ENCODE data around the gene KCNC4.

Gene KCNC4

GRCh38 chr1:110209715-110210603 lies at the start of gene KCNC4:
Gene KCNC4, plus strand, starts transcription at chr1:110210314. Its CDS starts 1,186 bp downstream, at chr1:110211500.
- peak; percentile 84 to 93 (median 90) for DNase-seq

DNA sequence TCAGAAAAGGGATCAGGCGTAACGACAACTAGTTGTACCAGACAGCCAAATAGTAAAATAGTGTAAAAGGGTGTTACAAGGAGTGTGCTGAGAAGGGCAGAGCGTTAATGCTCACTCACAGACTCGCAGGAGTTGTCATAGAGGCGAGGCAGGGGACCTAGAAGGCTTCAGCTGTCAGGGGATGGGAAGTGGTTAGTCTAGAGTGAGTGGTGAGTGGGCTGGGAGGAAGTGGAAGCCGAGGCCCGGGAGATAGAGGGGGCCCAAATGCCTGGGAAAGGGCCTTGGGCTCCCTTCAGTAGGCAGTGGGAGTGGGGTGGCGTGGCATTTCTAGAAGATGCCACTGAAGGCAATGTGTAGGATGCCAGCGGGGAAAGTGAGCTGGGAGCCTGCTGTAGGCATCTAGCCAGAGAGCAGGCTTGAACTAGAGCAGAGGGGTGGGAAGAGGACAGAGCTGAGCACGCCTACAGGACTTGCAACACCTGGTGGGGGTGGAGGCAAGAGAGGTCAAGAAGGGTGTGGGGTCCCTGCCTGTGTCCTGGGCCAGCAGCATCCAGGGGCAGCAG lies 49.5 kb upstream of the KCNC4 start:
- DNase-seq = peak in 2 of 3 donors; percentile 20 to 22

DNA sequence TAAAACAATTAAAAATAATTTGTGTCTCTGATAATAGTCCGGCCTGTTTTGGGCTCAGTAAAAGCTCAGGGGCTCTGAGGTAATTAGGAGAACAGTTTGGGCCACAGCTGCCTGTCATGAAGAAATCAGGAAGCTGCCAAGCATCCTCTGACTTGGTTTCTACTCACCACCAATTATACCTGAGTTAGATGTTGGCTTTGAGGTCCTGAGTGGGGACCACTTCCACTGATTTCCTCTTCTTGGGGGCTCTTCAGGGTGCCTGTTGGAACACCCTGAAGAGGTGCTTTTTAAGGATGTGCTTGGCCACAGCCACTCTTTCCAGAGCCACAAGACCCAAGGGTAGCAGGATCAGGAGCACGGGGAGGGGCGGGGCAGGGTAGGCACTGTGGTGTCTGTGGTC lies 48.9 kb upstream of the KCNC4 start:
- DNase-seq = no peak

DNA sequence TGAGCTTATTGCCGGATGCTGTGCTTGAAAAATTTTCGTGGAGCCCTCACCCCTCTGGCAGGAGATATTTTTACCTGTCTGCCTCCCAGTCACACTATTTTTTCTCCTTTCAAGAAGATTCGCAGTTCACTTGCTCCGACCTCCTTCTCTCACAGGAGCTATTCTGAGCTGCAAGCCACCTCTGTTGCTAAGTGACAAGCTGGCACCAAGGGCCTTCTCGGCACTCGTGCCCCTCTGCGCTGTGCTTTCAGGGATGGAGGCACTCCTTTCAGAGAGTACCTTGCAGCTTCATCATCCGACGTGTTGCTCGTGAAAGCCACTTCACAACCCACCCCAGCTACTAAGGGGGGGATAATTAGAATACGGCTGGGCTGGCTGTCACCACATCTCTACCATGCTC lies 48.3 kb upstream of the KCNC4 start:
- no peak for DNase-seq

DNA sequence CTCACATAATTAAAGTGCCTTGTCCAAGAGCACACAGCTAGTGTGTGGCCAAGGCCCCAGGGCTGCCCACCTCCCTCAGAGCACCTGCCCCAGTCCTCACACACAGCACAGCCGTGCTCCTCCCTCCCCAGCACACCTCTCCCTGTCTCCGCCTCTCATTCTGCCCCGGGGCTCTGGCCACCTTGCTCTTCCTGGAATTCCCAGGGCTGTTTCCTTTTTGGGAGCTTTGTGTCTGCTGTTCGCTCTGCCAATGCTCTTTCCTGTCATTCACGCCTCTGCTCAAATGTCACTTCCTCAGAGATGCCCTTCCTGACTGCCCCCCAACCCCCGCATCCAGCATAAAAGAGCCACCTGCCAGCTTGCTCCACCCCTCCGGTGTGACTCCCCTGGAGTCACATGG lies 46.5 kb upstream of the KCNC4 start:
- no peak for DNase-seq

GRCh38 chr1:110164725-110165350 lies 45.3 kb upstream of the KCNC4 start:
- DNase-seq = no peak

- no peak for DNase-seq
Measured at GRCh38 chr1:110165761-110166231, 44.3 kb upstream of the KCNC4 start.

- DNase-seq = no peak
Measured at GRCh38 chr1:110166861-110167260, 43.3 kb upstream of the KCNC4 start.

- no peak for DNase-seq
Measured at GRCh38 chr1:110170766-110171733, 39.1 kb upstream of the KCNC4 start.

DNA sequence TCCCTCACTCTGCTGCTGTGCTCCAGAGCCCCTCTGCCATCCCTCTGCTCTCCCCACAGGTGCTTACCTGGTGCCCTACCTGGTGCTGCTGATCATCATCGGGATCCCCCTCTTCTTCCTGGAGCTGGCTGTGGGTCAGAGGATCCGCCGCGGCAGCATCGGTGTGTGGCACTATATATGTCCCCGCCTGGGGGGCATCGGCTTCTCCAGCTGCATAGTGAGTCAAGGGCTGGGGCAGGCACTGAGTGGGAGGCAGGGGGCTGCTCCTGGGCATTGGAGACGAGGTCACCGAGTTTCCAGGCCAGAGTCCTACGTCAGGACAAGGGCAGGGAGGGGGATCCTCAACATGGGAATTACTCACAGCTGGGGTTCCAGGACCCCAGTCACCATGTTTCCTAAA lies 38.1 kb upstream of the KCNC4 start:
- DNase-seq = no peak

DNA sequence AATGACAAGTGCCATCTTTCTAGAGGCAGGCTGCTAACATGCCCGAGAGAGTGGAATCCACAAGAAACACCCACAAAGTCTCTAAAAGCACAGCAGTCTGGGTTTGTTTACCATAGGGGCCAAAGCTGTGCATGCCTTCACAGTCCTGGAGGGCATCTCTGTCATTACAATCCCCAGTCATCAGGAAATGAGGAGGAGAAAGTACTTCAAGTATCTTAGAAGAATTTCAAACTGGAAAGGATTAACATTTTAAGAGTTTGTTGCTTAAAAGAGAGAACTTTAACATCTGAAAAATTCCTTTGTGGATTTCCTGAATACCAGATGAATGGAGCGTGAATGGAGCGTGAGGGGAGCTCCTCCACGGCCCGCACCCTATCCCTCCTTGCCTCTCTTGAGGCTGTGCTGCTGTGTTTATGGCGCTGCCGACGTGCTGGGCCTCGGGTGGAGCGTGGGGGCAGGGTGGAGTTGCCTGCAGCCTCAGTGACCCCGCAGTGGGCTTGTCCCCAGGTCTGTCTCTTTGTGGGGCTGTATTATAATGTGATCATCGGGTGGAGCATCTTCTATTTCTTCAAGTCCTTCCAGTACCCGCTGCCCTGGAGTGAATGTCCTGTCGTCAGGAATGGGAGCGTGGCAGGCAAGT lies 36.5 kb upstream of the KCNC4 start:
- no peak for DNase-seq

- DNase-seq = no peak
Measured at GRCh38 chr1:110174961-110175360, 35.2 kb upstream of the KCNC4 start.

GRCh38 chr1:110176299-110176956 lies 33.7 kb upstream of the KCNC4 start:
- DNase-seq = peak; percentile 30 to 38 (median 30)

- DNase-seq = no peak
Measured at GRCh38 chr1:110177775-110178174, 32.3 kb upstream of the KCNC4 start.

DNA sequence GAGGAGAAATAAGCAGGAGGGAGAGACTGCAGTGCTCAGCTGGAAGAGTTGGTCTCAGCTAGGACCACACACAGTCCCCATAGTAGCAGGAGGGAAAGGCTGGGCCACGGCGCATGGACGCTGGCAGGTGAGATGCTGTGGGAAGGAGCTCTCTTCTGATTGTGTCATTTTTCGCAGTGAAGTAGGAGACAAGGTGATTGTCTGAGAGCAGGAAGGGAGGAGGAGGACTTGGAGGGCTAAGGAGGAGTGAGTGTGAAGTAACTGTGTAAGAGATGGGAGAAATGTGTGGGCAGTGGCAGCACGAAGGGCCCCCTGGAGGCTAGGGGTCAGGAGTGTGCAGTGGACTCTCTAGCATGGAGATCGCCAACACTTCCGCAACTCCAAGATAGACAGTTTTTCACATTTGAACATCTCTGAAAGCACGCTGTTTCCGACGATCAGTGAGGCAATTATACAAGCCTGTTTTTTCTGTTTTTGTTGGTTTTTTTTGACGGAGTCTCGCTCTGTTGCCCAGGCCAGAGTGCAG lies 26.4 kb upstream of the KCNC4 start:
- DNase-seq = no peak

DNA sequence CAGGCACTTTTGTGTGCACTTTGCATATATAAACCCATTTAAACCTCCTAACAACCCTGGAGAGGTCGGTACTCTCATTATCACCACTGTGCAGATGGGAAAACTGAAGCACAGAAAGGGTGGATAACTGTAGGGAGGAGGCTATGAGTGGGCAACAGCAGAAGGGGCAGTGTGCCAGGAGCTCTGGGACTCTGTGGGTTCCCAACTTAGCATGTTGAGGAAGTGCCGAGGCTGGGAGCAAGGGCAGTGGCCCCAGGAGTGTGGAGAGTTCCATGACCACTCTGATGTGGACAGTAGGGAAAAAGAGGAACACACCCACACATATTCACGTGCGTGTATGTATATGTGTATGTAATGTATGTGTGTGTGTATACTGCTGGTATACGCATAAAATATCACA lies 25.7 kb upstream of the KCNC4 start:
- DNase-seq = peak; percentile 34 to 39 (median 34)

- DNase-seq = no peak
Measured at GRCh38 chr1:110185181-110185580, 24.9 kb upstream of the KCNC4 start.

DNA sequence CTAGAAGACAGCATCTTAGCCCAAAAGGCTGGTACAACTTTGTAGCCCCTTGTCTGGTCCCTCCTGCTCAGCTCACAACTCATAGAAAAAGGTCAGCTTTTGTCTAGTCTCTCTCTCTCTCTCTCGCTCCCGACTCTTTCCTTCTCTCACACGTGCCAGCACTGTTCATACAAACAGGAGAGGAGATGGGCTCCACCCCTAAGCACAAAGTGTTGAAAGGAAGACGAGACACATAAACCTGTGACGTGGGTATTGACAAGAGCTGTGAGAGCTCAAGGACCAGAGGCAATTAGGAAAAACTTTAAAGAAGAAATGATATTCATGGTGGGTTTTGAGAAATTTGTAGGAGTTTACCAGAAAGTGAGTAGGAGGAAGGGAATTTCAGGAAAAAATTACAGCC lies 23.6 kb upstream of the KCNC4 start:
- no peak for DNase-seq

DNA sequence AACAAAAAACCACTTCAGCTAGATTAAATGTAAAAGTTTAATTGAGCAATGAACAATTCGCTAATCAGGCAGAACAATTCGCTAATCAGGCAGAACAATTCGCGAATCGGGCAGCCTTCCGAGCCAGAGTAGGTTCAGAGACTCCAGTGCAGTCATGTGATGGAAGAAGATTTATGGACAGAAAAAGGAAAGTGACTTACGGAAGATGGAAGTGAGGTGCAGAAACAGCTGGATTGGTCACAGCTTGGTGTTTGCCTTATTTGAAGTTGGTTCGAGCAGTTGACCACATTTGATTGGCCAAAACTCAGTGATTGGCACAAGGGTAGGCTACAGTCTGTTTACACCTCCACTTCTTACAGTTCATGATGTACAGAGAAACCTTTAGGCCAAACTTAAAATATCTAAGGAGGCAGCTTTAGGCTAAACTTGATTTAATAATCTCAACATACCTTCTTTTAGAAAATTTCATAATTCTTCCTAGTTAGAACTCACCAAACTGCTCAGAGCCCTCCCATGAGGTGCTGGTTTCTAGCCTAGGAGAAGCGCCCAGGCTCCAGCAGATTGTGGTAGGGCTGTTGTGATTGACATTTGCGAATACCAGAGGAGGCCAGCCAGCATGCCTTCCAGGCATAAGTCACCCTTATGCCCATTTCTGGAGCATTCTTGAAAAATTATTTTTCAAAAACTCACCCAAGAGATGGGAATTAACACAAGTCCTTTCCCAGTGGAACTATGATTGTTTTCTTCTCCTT lies 22.8 kb upstream of the KCNC4 start:
- DNase-seq = no peak

DNA sequence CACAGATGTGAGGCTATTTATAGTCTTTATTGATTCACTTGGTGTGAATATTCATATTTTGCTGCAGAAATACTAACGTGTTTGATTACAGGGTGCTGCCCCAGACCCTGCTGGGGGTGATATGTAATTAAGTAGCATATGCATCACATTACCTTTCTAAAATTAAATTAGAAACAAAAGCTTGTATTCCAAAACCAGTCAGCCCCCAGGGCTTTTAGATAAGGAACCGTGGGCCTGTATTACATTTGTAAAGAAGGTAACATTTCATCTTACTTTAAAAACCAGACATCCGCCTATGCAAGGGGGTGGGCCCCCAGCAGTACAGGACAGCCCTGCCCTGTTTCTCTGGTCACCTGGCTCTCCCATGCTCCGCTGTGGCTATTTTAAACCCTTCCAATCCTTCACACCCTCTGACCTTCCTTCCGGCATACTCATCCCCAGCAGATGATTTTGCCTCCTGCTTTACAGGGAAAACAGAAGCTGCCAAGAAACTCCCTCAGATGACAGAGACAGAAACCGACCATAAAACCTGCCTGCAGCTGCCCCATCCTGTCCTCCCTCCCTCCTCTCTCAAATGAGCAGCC lies 22.0 kb upstream of the KCNC4 start:
- no peak for DNase-seq

All from suppressor macrophage treated with lipopolysaccharide for 1 hour (primary cell).